Testis (tissue), 2 donors: ENCODE results near the gene APOD.
"Not testable (repeated sequence)": the region's sequence is repeated elsewhere in the genome, so short reads cannot be mapped to it uniquely, and the experiment has no call there.

Source experiments
- POLR2A ChIP-seq: fragments of 450-650 bp; IDR thresholded peaks from one replicate; pipeline ENCODE4 v1.6.1; 2017; ENCODE audit warnings: antibody characterized with exemption, mild to moderate bottlenecking, moderate library complexity
- TF ChIP-seq, protein P1 (sequence below), 3 experiments: fragments of 450-650 bp in 2 of 3; fragments of 200-600 bp in 1 of 3; sonication (generic) in 1 of 3; IDR thresholded peaks; one replicate each; pipeline ENCODE4 v1.5.1; 2016 to 2019; ENCODE audit warnings: antibody characterized with exemption in 3 of 3, mild to moderate bottlenecking in 2 of 3, moderate library complexity in 1 of 3

DNA sequence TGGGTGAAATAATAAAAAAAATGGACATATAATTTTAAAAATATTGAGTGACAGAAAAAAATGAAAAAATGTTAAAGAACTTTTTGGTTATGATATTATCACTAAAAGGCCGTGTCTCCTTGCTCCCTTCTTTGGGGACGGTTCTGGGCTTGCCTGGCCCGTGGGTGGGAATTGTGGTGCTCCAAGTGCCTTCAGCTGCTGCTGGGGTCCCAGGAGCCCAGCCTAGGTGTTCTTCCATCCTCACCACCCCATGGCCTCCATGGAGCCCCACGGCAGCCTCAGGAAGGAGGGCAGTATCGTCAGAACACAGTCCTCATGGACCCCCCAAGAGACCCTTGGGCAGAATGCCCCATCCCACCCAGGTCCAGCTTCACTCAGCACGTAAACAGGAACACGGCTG lies 45.9 kb upstream of the APOD start:
- TF ChIP-seq, protein P1, sequence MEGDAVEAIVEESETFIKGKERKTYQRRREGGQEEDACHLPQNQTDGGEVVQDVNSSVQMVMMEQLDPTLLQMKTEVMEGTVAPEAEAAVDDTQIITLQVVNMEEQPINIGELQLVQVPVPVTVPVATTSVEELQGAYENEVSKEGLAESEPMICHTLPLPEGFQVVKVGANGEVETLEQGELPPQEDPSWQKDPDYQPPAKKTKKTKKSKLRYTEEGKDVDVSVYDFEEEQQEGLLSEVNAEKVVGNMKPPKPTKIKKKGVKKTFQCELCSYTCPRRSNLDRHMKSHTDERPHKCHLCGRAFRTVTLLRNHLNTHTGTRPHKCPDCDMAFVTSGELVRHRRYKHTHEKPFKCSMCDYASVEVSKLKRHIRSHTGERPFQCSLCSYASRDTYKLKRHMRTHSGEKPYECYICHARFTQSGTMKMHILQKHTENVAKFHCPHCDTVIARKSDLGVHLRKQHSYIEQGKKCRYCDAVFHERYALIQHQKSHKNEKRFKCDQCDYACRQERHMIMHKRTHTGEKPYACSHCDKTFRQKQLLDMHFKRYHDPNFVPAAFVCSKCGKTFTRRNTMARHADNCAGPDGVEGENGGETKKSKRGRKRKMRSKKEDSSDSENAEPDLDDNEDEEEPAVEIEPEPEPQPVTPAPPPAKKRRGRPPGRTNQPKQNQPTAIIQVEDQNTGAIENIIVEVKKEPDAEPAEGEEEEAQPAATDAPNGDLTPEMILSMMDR (IDR thresholded peaks at IDR 0.05), result not testable (repeated sequence)
- TF ChIP-seq POLR2A, result not testable (repeated sequence)
